Lower leg skin (tissue), 4 donors: ENCODE measurements around the gene DNAL4. TPM values are rescaled to one million over a fixed set of nuclear protein-coding genes. Genes with fewer than 3 reads are reported as not detected.

Source experiments
- DNase-seq, 2 donors: peaks; one replicate each; pipeline ENCODE4 v3.0.0-alpha.2; 2019; ENCODE audit warnings: low spot score in 2 of 2
- H3K4me3 ChIP-seq: fragments of 200-600 bp; sonication (generic); 2 replicates; pipeline ENCODE4 v1.5.1; 2017; ENCODE audit warnings: mild to moderate bottlenecking, low read depth; ENCODE audit not compliant: poor library complexity, severe bottlenecking
- CTCF ChIP-seq, 3 donors: fragments of 450-650 bp; IDR thresholded peaks; one replicate each; pipeline ENCODE4 v1.5.1; 2016; ENCODE audit warnings: antibody characterized with exemption in 3 of 3, mild to moderate bottlenecking in 3 of 3, moderate library complexity in 2 of 3
- POLR2A ChIP-seq, 2 donors: fragments of 450-650 bp; IDR thresholded peaks; one replicate each; pipeline ENCODE4 v1.6.1; 2016 to 2017; ENCODE audit warnings: antibody characterized with exemption in 2 of 2, mild to moderate bottlenecking in 1 of 2, moderate library complexity in 1 of 2
- WGBS, 2 donors: methylation state at CpG; one replicate each; pipeline ENCODE4 v1.1.5; 2018; 5-methylcytosine and 5-hydroxymethylcytosine counted together
- intact Hi-C: fragments of 100-400 bp; cut with DNase I; formaldehyde crosslinking; loops from one replicate; pipeline ENCODE4 v1.15.0; 2023; ENCODE audit warnings: low total_unique reads
- total RNA-seq, 4 donors: library from RNA; depleted of rRNA; stranded (reverse); fragments of >200 nt; gene quantifications; one replicate each; pipeline ENCODE4 v1.1.0, GENCODE V29; 2016

DNAL4 gene
- total RNA-seq, 4 donors from 2014 or later: 15.3 to 24.2 (median 23.7) TPM

- DNase-seq: no peak
- 50 to 58% methylated on average over 12 to 13 of the region's 13 CpGs for WGBS, 2 donors
- H3K4me3 ChIP-seq: no peak overlapping the region
- intact Hi-C loops: no loop called here
- no peak for TF ChIP-seq POLR2A (IDR thresholded peaks at IDR 0.05)
- no peak for TF ChIP-seq CTCF (IDR thresholded peaks at IDR 0.05)
Measured at GRCh38 chr22:38732251-38732815, 61.6 kb downstream of the DNAL4 start.

- no peak overlapping the region for H3K4me3 ChIP-seq
- TF ChIP-seq CTCF (IDR thresholded peaks at IDR 0.05) (no peak), POLR2A (IDR thresholded peaks at IDR 0.05) (no peak)
- WGBS, 2 donors: 73 to 86% methylated on average over 6 of the region's 6 CpGs
- intact Hi-C loops: no loop called here
- no peak for DNase-seq
Measured at GRCh38 chr22:38731703-38732161, 62.2 kb downstream of the DNAL4 start.

GRCh38 chr22:38730411-38730871, 63.5 kb downstream of the DNAL4 start:
- intact Hi-C loops: no loop called here
- TF ChIP-seq POLR2A (IDR thresholded peaks at IDR 0.05): no peak
- TF ChIP-seq CTCF (IDR thresholded peaks at IDR 0.05): no peak
- H3K4me3 ChIP-seq: no peak overlapping the region
- DNase-seq: no peak
- WGBS, 2 donors: 88 to 97% methylated on average over 11 to 12 of the region's 13 CpGs

DNA sequence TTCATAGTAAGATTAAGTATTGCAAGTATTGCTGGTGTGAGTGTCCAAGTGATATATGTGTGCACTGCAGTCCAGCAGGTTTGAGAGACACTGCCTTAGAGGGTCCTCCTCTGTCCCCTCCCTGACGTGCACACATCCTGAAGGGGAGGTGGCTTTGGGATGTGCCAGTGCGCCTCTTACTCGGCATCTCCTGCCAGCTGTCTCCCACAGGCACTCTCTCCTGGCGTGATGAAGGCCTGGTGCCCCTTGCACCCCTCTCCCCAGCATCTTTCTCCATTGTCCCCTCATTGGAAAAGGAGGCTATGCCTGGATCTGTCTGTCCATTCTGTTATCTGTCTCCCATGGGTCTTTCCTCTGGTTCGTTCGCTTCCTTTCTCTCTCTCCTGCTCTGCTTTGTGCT, 64.0 kb downstream of the DNAL4 start:
- intact Hi-C loops: no loop called here
- no peak overlapping the region for H3K4me3 ChIP-seq
- DNase-seq: no peak
- WGBS, 2 donors: 84 to 91% methylated on average over 6 of the region's 6 CpGs
- no peak for TF ChIP-seq CTCF (IDR thresholded peaks at IDR 0.05)
- no peak for TF ChIP-seq POLR2A (IDR thresholded peaks at IDR 0.05)

DNA sequence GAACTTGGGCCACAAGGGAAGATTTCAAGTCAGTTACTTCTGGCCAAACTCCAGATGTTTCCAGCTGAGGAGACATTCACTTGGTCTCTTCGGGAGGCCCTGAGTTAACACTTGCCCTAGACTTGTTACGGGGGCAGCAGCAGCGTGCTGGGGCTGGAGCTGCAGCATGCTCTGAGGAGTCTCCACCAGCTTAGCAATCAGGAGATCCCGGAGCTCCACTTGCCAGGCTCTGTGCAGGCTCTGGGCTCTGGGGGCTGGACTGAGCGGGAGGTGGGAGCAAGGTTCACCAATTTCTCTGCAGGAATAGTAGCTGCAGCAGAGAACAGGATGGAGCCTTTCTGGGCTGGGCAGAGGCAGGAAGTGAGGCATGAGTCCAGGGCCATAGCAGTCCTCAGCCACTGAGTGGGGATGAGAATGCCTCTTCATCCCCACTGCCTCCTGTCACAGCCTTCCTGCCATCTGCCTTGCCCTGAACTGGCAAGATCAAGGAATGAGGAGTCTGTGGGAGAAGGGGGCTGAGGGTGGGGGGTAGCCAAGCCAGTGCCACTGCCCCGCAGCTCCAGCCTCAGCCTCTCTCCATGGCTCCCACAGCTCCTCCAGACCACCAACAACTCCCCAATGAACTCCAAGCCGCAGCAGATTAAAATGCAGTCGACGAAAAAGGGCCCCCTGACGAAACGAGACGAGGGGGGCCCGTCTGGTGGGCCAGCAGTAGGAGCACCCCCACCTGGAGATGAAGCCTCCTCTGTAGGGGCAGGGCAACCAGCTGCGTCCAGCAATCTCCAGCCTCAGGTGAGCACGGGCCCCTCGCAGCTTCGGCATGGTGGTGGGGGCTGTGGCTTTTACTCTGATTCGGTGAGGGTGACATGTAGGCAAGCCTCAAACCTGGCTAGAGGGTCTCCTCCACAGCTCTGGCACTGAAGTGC, 64.8 kb downstream of the DNAL4 start:
- no peak overlapping the region for H3K4me3 ChIP-seq
- 85 to 86% methylated on average over 11 to 18 of the region's 18 CpGs for WGBS, 2 donors
- no peak for DNase-seq
- intact Hi-C loops: no loop called here
- no peak for TF ChIP-seq POLR2A (IDR thresholded peaks at IDR 0.05)
- no peak for TF ChIP-seq CTCF (IDR thresholded peaks at IDR 0.05)

Other genes starting within 250 kb of the DNAL4 start
- gene DMC1, start 224.0 kb downstream of the DNAL4 start, total RNA-seq: 1 to 10 TPM in 1 of 4 donors, under 1 TPM in 2, not detected in 1; 0.22 to 3.5 (median 0.49) TPM
- gene FAM227A, start 137.8 kb downstream of the DNAL4 start, total RNA-seq: 1 to 10 TPM in 3 of 4 donors, under 1 TPM in 1; 0.97 to 3.9 (median 2.4) TPM
- gene CBY1, start 137.5 kb downstream of the DNAL4 start, total RNA-seq: 10 to 100 TPM; 16.6 to 26.6 (median 22.1) TPM
- gene TOMM22, start 112.2 kb downstream of the DNAL4 start, total RNA-seq: 10 to 100 TPM; 24.8 to 42.2 (median 34.5) TPM
- gene JOSD1, start 93.2 kb downstream of the DNAL4 start, total RNA-seq: 10 to 100 TPM; 52.0 to 90.6 (median 68.0) TPM
- 10 to 100 TPM; 53.1 to 79.9 (median 72.7) TPM for gene GTPBP1, start 88.2 kb downstream of the DNAL4 start, total RNA-seq
- 100 to 1,000 TPM; 231 to 344 (median 282) TPM for gene SUN2, start 38.1 kb downstream of the DNAL4 start, total RNA-seq
- gene NPTXR, start 49.9 kb upstream of the DNAL4 start, total RNA-seq: 1 to 10 TPM in 2 of 4 donors, under 1 TPM in 2; 0.34 to 4.6 (median 1.7) TPM
- 10 to 100 TPM in 2 of 4 donors, 1 to 10 TPM in 2; 5.1 to 20.0 (median 13.9) TPM for gene CBX6, start 78.1 kb upstream of the DNAL4 start, total RNA-seq
- gene APOBEC3A, start 163.5 kb upstream of the DNAL4 start, total RNA-seq: under 1 TPM in 2 of 4 donors, not detected in 2; 0.29 to 0.39 TPM
- 1 to 10 TPM in 1 of 4 donors, under 1 TPM in 2, not detected in 1; 0.15 to 2.4 (median 0.21) TPM for gene APOBEC3B, start 188.2 kb upstream of the DNAL4 start, total RNA-seq
- gene APOBEC3C, start 220.1 kb upstream of the DNAL4 start, total RNA-seq: 1 to 10 TPM; 4.6 to 8.0 (median 6.8) TPM
- under 1 TPM in 3 of 4 donors, not detected in 1; 0.32 to 0.78 (median 0.59) TPM for gene APOBEC3D, start 227.0 kb upstream of the DNAL4 start, total RNA-seq
- gene APOBEC3F, start 246.7 kb upstream of the DNAL4 start, total RNA-seq: 1 to 10 TPM in 1 of 4 donors, under 1 TPM in 2, not detected in 1; 0.30 to 4.0 (median 0.86) TPM